GM11168 (cell line): ENCODE results near the gene DCTN2.

ENCODE experiments used
- in situ Hi-C: fragments of 300-500 bp; cut with MboI; formaldehyde crosslinking; loops from one replicate; pipeline ENCODE4 v1.12.0; 2022; ENCODE audit warnings: low sequenced_read_pairs; ENCODE audit not compliant: unreplicated experiment

Gene DCTN2

DNA sequence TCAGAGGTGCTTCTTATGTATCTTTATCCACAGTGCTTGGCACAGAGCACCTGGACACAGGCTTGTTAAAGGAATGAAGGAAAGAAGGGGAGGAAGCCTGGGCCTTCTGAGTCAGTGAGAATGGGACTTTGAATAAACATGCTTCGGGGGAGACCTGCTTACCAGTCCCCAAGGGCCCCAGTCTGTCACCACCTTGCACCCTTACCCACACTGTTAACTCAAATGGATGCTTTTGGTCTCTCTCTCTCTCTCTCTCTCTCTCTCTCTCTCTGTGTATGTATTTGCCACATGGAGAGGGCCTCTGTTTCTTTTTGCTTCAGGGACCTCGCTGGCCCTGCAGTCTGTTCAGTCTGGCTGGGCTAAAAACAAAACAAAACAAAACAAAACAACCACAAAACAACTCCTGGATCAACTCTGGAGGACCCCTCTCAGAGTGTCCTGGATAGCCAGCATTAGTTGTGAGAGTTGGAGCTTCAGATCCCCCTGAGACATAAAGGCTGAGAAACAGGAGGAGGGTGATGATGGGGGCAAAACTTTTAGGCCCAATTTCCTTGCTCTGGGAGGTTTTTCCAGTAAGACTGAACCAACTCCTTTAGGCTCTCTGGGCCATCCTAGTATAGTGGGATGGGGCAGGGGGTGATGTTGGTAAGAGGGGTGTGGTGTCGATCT, 4.8 kb upstream of the DCTN2 start:
- in situ Hi-C loops, result no loop called here

DNA sequence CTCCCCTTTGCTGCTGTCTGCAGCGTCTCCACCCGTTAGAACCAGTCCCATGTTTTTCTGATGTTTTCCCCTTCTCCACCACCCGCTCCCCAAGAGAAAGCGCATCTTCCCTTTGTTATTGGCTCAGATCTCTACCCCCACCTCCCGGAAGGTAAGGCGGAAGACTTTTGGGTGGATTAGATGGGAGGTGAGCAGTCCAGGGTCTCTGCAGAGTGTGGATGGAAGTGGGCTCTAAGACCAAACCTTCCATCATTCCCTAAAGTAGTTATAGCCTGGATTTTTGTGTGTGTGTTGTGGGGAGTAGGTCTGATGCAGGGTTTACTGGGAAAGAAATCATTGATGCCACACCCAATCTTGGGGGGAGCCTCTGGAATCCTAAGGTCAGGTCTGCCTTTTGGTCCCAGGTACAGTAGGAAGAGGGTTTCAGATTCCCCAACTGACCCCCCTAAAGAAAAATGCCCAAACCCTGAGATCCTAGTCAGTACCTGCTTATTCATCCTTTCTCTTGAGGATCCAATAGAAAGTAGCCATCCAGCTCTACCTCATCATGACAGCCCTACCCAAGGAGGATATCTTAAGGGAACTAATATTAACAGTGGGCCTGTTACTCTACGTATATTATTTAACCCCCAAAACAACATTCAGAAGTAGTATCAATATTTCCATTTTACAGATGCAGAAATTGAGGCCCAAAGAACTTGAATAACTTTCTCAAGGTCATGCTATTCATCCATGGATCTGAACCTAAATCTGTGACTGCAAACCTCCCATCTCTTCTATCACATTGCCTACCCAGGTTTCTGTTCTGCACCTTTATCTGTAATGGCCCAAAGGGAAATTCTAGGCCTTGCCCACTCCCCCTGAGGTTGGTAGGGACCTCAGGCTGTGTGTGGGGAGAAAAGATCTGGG, 3.9 kb upstream of the DCTN2 start:
- in situ Hi-C loops, result no loop called here

DNA sequence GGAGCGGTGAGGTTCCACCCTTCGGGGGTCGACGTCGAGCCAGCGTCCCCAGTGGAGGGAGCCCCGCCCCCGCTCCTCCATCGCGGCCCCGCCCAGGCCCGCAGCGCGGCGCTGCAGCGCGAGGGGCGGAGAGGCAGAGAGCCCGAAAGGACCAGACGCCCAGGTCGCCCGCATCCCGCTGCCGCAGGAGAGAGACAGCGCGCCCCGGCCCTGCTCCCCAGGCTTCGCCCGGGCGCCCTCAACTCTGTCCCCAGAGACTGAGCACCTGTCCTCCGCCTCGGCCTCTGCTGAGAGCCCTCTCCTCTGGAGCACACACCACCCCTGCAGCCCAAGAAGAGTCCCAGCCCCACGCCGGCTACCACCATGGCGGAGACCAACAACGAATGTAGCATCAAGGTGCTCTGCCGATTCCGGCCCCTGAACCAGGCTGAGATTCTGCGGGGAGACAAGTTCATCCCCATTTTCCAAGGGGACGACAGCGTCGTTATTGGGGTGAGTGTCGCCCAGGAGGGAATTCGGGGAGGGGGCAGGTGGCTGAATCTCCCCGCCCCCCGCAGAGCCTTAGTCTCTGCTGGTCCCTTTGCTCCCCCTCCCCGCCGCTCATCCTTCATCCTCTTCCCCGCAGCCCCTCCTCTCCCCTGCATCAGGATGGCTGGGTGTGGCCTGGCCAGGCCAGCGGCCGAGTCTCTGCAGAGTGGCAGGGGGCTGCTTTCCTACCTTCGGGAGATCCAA, 3.1 kb upstream of the DCTN2 start, which contains the start of gene KIF5A:
TSS of gene KIF5A (plus strand) at position 136 of the 732 bp plus-strand sequence. CDS start at position 364, 228 bp downstream.
- in situ Hi-C loops, result no loop called here

DNA sequence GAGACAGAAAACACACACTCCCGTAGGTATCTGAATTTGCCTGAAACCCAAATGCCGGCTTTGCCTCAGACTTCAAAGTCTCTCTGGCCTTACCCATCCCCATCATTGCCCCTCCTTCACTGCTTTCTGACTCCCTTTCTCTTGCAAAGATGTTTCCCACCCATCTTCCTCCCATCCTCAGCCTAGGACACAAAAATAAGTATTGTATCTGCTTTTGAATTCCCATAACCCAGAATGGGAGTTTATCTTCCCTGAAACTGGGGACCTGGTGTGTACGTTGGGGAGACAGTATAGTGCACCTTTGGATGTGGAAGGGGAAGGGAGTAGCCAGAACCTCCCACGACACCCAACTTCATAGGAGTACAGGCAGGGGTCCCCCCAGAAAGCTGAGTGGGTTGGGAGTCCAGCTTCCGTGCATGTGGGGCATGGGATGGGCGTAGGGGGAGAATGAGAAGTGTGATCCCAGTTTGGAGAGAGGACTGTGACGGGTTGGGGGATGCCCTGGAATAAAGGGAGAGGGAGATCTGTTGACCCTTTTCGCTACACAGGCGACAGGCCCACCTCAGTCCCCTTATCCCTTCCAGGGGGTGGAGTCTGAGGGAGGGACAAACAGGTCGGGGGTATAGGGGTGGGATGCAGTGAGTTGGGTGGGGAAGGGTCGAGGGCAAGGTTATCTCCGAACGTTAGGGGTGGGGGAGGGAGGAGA, 2.4 kb upstream of the DCTN2 start:
- in situ Hi-C loops, result no loop called here

DNA sequence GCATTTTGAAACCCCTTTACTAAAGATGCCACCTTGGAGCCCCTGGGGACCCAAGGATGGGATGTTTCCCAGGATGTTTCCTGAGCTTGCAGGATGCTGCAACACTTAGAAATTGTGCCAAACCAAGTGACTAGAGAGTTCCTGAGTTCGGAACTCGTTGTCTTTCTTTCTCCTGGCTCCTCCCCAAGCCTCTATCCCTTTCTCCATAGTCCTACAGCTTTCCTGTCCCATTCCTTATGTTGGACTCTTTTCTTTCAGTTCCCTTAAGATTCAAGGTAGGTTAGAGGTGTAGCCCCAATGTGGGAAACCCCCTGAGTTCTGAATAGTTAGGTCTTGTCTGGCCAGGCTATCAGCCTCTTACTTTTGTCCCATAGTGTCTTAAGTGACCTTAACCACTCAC, 1.5 kb upstream of the DCTN2 start:
- in situ Hi-C loops, result no loop called here

DNA sequence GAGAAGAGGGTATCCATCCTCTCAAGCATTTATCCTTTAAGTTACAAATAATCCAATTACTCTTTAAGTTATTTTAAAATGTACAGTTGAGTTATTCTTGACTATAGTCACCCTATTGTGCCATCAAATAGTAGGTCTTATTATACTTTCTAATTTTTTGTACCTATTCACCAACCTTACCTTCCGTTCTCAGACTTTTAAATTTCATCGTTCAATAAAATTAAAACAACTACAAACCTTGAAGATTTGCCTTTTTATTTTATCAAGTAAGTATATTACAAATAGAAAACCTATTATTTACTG, 972 bp upstream of the DCTN2 start:
- in situ Hi-C loops, result no loop called here

DNA sequence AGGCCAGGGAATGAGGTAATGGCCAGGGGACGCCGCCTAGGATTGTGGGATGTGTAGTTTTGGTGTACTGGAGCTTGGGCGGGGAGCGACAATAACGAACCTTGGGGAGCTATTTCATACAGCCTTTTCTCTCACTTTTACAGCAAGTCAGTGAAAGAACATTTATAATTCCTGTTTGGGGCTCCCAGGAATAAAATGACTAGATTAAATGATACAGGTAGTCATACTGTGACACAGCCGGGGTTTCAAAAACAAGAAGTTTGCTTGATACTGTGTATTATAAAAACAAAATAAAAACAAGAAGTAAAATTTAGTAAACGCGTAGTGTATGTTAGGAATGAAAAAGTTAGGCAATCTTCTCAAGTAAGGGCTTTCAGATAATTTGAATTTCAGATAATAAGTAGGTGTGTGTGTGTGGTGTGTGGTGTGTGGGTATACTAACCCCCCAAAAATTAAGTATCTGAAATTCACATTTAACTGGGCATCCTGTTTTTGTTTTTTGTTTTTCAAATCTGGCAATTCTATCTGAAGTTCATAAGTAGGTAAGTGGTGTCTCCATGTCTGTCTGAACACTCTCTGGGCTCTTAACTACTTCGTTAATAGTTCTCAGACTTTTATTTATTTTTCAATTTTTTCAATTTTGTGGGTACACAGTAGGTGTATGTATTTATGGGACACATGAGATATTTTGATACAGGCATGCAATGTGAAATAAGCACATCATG, 458 bp upstream of the DCTN2 start:
- in situ Hi-C loops, result no loop called here

DNA sequence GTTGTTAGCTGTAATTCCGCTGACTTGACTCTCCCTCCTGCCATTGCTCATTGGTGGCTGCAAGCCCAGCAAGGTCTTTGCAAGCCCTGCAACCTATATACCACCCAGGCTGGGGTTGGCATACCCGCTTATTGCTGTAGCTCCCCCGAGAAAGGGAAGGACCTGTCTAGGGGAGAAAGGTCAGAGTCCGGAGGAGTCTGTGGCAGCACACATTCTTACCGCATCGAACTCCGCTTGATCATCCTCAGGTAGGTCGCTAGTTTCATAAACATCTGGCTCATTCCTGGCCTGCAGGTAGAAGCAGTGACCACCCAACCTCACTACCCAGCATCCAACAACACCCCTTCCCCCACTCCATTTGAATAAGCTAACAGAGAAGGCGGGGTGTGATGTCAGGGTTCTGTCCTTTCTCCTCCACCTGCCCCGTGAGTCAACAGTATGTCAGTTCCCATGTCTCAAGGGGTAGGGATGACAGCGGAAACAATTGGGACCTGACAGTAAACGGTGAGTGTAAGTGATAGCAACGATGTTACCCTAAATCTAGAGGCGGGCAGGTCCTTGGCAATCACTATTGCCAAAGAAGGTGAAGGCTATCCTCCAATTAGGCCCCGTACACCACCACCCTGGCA, 1.1 kb downstream of the DCTN2 start:
- in situ Hi-C loops, result no loop called here

DNA sequence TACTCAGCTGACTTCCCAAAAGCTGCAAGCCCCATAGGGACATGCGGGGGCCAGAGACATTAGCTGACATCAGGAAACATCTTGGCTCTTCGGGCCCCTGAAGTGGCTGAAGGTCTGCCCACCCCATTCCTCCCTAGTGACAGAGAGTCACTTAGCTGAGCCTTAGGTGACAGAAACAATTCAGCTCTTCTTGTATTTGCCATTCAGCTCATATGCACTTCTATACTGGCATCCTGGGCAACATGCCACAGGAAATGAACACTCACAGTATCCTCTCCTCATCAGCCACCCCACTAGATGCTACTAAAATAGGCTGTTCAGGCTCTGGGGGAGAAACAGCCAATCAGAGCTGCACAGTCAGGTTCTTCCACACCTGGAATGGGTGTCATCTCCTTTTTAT, 3.4 kb downstream of the DCTN2 start:
- in situ Hi-C loops, result no loop called here

DNA sequence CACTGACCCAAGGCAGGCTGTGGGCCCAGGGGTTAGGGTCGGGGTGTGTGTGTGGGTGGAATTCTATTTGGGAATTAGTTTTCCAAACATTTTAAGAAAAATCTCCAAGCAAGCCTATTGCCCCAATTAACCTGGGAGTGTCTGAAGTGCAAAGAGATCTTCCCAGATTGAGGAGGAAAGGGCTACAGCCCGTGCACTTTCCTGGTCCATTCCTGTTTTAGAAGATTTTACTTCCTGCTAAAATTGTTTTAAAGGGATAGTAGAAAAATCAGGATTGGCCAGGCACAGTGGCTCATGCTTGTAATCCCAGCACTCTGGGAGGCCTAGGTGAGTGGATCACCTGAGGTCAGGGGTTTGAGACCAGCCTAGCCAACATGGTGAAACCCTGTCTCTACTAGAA, 5.3 kb downstream of the DCTN2 start:
- in situ Hi-C loops, result no loop called here

DNA sequence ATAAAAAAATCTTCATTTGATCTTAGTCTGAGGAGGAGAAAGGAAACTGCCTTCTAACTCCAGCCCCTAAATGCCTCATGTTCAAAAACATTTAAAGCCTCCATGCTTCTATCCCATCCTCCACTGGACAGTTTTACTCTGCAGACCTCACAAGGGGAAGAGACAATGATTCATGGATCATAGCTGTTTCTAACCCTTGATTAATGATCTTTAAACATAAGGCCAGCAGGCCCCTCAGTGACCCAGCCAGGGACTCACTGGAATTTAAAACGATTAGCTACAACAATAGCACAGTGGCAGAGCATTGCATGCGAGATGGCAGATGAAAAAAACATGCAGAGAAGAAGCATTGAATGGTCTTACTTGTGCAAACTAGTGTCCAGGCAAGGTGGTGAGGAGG, 6.0 kb downstream of the DCTN2 start:
- in situ Hi-C loops, result no loop called here

DNA sequence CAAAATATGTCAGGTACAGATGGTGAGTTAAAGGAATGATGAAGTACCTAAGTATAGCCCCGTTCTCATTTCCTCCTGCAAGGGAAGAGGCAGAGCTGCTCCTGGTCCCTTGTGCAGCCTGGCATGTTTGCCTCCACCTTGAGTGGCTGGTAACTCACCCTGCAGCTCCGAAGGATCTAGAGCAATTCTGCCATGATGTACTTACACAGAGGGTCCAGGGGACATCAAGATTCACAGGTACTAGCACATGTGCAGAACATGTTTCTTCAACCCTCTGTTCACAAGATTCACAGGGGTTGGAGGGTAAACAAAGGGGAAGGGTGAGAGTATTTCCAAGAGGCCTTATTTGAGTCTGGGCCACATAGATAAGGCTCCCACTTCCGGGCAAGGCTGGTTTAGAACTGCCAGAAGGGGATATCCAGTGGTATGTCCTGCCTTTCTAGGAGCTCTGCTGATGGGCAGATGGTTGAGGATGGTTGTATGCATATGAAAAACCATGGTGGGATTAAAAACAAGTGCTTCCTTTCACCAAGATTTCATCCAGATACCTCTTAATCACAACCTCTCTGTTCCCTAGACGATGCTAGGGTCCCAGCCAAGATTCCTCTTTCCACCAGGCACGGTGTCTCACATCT, 7.7 kb downstream of the DCTN2 start:
- in situ Hi-C loops, result no loop called here

DNA sequence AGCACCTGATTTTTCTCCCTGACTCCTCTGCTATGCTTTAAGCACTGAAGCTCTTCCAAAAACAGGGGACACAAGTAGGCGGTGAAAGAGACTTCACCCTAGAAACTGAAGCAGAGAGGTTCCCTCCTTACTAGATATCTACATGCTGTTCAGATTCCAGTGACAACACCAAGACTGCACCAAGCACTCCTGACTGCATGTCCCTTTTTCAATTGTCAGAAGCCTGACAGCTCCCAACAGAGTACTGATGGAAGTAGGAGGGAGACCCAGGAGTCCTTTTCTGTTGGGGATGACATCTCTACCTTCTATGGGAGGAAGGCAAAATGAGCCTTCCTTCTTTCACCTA, 10.4 kb downstream of the DCTN2 start:
- in situ Hi-C loops, result no loop called here

DNA sequence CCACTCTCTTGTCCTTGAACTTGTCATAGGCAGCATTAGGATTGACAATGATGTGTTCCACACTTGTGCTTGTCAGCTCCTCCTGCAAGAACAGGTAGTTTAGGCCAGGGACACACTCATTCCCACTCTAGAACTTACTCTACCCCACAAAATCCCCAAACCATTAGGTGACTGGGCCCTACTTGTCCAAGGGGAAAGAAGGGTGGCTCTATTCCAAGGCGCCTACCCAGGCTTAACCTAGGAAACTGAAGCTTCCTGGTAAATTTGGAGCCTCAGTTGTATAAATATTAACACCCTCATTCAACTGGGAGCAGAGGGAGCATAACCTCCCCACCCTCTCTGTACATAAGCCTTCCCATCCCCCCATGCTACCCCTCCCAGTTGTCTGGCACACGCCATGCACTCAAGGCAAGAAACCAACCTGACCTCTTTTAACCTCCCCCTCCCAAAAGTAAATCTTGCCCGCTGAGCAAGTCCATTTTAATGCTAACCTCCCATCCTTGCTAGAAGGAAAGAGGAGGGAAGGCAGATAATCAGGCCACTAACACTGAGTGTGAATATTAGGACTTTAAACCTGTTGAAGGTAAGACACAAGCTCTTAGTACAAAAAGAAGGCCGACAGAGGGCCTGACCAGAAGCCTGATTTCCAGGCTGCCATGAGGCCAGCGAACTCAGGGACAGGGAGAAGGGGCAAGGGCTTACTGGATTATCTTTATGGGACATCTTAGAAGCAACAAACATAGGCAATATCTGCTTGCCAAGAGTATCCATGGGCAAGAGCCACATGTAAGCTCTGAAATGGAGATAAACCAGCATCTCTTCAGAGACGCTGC, 11.0 kb downstream of the DCTN2 start:
- in situ Hi-C loops, result no loop called here

DNA sequence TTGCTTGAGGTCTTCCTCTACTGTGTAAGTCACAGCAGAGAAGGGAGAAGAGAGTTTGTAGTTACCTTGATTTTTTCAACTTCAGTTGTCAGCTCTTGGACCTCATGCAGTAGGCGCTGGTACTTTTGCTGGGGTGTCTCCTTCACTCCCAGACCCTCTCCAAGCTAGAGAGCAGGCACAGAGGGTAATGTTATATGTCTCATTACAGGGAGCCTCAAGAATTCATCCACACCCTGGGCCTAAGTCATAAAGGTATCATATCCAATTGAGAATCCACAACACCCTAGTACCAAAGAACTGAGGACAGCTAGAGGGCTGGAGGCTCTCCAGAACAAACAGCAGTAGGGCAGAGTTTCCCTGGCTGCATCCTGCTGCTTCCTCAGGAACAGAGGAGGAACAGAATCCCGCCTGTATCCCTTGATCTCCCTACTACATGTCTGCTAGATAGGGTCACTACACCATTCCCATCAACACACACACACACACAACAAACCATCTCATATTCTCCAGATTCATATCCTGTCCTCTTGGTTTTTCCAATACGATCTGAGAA, 11.9 kb downstream of the DCTN2 start:
- in situ Hi-C loops, result no loop called here

DNA sequence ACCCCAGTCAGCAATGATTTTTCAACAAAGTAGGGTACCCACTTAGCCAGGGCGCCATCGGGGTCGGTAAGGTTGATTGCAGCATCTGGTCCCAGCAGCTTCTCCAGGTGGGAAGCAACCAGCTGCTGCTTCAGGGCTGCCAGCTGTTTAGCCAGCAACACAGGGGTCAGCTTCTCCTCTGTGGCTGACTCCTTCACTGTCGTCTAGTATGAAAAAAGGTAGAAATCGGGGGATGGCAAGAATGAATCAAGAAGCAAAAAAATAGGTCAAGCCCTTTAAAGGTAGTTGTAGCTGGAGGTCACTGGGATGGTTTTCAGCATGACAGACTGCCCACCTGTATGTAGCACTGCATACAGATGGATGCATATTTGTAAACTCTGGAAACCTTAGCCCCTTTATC, 12.7 kb downstream of the DCTN2 start:
- in situ Hi-C loops, result no loop called here

DNA sequence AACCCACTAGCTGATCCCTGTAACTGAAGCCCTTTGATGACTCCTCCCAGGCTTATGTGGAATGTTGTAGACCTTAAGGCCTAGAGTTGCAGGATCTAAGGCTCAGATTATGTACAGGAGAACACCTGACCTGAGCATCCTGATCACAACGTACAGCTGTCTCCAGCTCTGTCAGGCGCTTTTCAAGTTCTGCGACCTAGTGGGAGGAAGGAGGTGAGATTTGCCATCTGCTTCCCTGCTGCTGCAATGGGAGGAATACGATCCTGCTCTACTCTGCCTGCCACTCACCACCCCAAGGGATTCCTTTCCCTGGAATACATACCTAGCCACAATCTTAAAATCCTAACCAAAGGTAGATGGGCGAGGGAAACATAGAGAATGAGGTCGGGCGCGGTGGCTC, 13.9 kb downstream of the DCTN2 start:
- in situ Hi-C loops, result no loop called here

DNA sequence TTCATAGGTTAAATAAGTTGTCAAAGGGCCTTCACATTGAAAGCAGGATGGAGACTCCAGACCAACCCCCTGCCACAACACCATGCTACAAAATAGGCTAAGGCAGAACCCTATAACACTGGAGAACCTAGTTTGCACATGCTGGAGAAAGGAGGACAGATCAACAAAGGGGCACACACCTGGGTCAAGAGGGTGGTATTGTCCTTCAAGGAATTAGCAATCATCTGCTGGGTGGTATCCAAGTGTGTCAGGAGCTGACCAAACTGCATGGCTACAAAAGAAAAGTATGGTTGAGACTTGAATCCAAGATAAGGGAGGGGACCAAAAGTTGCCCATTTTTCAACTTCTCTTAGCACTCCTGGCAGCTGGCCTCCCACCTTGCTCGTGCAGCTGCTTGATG, 15.2 kb downstream of the DCTN2 start:
- in situ Hi-C loops, result no loop called here
